HG03103 (cell line): ENCODE measurements around the gene KCNJ9.
"Not testable (repeated sequence)": the region's sequence is repeated elsewhere in the genome, so short reads cannot be mapped to it uniquely, and the experiment has no call there.

Experiments used
- ATAC-seq: cut with Tn5 transposase; IDR thresholded peaks from one replicate; pipeline ENCODE4 v1.9.1; 2021; ENCODE audit warnings: low read depth; ENCODE audit not compliant: unreplicated experiment

KCNJ9 gene

GRCh38 chr1:160081261-160081936 is at the start of gene KCNJ9:
TSS of gene KCNJ9 (plus strand) at chr1:160081538. CDS start at chr1:160084031, 2,493 bp downstream.
- no peak for ATAC-seq

GRCh38 chr1:160032165-160032820 is 49.0 kb upstream of the KCNJ9 start:
- ATAC-seq, result peak; percentile 9

GRCh38 chr1:160040476-160040875 is 40.9 kb upstream of the KCNJ9 start:
- ATAC-seq, result no peak

DNA sequence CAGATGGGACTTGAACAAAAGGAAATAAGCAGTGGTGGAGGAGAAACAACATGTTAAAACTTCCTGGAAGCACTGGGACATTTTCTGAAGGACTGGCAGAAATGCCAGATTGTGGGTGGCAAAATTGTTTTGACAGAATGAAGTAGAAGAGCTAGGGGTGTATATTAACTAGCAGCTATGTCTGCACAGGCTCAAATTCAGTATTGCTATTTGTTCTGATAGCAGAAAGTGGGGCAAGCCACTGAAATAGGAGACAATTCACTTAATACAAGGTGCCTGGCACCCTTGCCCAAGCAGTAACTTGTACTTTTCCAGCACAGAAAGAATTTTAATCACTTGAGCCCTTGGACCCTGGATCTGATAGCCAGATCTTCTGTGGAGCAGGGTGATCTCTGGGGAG is 37.8 kb upstream of the KCNJ9 start:
- no peak for ATAC-seq

DNA sequence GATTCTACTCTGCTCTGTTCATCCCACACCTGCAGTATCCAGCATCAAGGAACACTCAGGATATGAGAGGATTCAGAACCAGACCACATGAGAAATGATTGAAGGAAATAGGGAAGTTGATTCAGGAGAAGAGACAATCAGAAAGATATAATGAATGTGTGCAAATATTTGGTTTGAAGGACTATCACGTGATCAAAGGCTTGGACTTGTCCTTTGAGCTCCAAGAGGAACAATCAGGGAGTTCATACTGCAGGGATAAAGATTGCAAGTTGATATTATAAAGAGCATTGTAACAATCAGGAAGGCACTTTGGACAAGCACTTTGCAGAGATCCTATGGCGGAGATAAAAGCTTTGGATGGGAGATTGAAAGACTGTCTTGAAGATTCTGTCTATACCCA is 35.7 kb upstream of the KCNJ9 start:
- no peak for ATAC-seq

DNA sequence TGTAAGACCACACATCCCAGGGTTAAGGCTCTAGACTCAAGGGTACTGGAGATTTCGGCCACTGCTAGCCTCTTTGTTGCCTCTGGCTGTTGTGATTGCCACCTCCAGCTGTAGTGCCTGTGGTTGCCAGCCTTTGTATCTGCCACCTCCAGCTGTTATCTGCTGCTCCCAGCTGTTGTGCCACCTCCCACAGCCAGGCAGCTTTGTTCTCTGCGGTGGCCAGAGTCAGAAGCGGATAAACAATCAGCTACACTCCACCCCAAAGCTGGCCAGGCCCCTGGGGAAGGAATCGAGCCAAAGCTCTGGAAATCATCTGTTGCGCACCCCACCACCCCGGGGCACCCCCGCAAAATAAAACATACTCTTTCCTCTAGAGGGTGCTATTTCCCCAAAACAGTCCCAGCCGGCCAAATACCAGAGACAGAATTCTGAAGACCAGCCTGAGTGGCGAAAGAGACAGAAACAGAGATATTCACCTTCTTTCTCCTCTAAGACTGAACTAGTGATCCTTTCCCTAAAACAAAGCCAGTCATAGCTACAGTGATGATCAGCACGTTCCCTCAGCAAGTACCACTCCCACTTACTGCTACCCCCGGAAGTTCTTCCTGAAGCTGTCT is 34.7 kb upstream of the KCNJ9 start:
- ATAC-seq, result no peak

GRCh38 chr1:160047111-160047991 is 34.0 kb upstream of the KCNJ9 start:
- ATAC-seq, result no peak

GRCh38 chr1:160048335-160048734 is 33.0 kb upstream of the KCNJ9 start:
- no peak for ATAC-seq

- ATAC-seq, result no peak
These were observed 32.2 kb upstream of the KCNJ9 start for GRCh38 chr1:160049101-160049500.

- not testable (repeated sequence) for ATAC-seq
These were observed 31.2 kb upstream of the KCNJ9 start for GRCh38 chr1:160050182-160050581.

- ATAC-seq, result no peak
These were observed 30.7 kb upstream of the KCNJ9 start for GRCh38 chr1:160050619-160051018.

DNA sequence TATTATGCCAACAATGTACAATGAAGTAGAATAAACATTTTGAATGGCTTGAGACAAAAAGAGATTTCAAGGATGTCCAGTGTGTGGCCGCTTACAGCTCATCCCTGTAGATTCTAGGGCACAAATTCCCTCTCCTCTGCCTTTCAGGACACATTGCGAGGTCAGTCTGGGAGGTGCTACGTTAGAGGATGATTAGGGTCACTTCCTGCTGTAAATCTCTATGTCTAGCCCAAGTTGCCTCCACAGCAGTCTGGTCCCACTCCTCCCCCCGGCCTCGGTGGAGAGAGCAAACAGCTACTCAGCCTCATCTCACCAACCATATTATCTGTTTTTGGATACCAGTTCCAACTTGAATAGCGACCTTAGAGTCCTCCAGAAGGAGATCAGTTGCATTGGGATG is 28.4 kb upstream of the KCNJ9 start:
- no peak for ATAC-seq

- ATAC-seq, result no peak
These were observed 27.6 kb upstream of the KCNJ9 start for GRCh38 chr1:160053548-160054365.

GRCh38 chr1:160056648-160057169 is 24.6 kb upstream of the KCNJ9 start:
- ATAC-seq, result no peak

- ATAC-seq, result no peak
These were observed 23.3 kb upstream of the KCNJ9 start for GRCh38 chr1:160058087-160058486.

DNA sequence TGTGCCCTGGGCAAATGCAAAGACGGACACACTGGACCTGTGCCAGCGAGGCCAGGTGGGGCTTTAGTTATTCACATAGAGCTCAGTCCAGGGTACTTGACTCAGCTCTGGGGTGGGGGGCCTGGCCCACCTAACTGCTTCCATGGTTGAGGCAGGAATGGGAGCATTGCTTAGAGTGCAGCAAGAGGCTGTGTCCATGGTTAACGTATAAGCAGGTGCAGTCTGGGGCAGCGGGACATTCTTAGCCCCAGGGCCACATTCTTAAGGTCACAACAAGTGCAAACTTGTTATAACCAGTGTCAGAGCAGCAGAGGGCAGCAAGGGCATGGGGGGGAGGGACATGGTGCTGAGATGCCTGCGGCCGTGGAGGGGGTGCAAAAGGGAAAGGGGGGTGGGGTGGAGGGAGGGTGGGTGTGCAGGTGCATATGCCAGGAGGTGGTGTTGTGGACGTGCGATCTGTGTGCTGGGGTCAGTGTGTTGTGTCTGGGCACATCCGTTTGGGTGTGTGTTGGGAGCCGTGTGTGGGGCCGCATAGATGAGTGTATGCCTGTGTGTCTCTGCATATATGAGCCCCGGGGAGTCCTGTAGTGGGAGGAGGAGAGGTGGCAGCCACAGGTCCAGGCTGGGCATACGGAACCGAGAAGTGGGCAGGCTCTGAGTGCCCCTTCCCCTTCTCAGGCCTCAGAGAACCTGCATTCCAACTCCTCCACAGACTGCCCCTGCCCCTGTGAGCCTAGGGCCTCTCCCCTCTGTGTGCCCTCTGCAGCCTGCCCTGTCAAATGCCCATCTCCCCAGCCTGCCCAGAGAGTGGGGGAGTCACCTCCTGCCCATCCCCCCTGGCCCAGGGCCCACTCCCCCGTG is 19.7 kb upstream of the KCNJ9 start:
- no peak for ATAC-seq

GRCh38 chr1:160062230-160062532 is 19.2 kb upstream of the KCNJ9 start:
- ATAC-seq, result no peak

DNA sequence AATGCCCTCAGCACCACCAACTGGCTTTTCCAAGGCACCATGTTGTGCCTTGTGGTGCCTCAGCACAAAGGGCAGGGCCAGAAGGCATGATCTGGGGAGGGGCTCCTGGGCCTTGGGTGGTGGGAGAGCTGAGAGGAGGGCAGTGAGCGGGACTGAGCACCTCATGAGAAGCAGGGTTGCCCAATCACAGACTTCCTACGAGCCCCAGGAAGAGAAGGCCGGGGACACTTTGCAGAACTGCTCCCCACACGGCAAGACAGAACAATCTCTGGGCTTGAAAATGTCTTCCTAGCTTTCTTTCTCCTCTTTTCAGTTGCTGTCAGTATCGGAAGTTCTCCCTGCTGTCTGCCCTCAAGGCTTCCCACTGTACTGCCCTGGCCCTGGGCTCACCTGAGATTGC is 18.2 kb upstream of the KCNJ9 start:
- no peak for ATAC-seq

GRCh38 chr1:160064164-160064563 is 17.2 kb upstream of the KCNJ9 start:
- no peak for ATAC-seq
